ENCODE measurements around the gene GPR162.

GPR162 gene

DNA sequence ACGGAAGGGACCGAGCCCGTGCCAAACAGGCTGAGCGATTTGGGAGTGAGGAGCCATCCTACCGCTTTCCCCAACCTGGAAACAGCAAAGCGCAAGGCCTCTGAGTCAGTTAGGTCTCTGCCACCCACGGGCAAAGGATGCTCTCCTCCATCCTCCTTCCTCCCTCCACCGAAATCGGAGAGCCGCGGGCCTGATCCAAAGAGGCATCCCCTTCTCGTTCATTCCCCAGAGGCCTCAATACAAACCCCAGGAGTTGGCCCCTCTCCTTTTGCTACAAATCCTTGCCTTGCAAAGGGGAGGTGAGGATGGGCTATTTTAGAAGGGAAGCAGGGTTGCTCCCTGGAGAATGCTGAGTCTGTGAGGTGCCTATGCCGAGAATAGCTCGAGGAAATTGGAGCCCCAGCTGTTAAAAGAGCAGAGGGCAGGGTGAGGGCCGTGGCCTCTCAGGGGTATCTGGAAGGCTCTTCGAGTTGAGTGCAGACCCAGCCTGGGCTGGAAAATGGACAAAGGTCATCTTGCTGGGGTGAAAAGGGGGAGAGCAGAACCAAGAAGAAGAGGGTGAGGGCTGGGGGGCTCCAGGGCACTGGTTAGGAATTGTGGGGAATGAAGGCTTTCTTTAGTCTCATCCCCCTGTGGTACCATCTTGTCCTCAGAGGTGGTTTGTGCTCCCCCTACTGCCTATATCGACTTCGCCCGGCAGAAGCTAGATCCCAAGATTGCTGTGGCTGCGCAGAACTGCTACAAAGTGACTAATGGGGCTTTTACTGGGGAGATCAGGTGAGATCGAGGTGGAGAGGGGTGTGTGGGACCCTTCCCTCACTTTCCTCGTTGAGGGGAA, 46.8 kb downstream of the GPR162 start:
- TF ChIP-seq ZBTB7A (IDR thresholded peaks at IDR 0.05; ENCODE audit: low read depth) = 0 out of 2 replicates have a peak, but pooled peaks have one; percentile 14
- TF ChIP-seq, protein P1, sequence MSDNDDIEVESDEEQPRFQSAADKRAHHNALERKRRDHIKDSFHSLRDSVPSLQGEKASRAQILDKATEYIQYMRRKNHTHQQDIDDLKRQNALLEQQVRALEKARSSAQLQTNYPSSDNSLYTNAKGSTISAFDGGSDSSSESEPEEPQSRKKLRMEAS (IDR thresholded peaks at IDR 0.05) = no peak

DNA sequence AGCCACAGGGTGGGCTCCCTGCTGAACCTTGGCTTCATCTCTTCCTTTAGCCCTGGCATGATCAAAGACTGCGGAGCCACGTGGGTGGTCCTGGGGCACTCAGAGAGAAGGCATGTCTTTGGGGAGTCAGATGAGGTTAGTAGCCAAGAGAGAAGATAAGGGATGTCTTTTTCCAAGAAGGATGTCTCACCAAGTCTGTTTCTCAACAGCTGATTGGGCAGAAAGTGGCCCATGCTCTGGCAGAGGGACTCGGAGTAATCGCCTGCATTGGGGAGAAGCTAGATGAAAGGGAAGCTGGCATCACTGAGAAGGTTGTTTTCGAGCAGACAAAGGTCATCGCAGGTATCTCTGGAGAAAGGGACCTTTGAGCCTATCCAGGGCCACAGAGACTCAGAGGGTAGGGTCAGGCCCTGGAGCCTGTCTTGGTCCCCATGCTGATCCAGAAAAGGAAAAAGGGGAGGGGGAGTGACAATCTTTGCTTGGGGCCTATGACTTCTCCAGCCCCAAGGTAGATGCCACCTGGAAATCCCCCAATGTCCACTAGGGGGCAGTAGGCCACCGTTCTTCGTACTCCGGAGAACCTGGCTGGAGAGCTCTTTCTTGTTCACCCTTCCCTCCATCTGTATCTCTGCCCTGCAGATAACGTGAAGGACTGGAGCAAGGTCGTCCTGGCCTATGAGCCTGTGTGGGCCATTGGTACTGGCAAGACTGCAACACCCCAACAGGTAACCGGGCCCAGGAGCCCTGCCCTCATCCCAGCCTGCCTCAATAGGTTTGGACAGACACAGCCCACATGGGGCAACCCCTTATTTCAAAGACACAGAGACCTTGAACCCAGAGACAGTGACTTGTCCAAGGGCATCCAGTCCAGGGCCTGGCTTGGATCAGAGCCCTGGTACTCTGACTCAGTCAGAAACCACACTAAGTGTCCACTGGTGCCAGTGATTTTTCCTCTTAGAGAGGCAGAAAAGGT, 47.7 kb downstream of the GPR162 start:
- peak; percentile 64 for TF ChIP-seq RAD21 (IDR thresholded peaks at IDR 0.05; ENCODE audit: low read depth)
- no peak for TF ChIP-seq EGR1 (IDR thresholded peaks at IDR 0.05)

DNA sequence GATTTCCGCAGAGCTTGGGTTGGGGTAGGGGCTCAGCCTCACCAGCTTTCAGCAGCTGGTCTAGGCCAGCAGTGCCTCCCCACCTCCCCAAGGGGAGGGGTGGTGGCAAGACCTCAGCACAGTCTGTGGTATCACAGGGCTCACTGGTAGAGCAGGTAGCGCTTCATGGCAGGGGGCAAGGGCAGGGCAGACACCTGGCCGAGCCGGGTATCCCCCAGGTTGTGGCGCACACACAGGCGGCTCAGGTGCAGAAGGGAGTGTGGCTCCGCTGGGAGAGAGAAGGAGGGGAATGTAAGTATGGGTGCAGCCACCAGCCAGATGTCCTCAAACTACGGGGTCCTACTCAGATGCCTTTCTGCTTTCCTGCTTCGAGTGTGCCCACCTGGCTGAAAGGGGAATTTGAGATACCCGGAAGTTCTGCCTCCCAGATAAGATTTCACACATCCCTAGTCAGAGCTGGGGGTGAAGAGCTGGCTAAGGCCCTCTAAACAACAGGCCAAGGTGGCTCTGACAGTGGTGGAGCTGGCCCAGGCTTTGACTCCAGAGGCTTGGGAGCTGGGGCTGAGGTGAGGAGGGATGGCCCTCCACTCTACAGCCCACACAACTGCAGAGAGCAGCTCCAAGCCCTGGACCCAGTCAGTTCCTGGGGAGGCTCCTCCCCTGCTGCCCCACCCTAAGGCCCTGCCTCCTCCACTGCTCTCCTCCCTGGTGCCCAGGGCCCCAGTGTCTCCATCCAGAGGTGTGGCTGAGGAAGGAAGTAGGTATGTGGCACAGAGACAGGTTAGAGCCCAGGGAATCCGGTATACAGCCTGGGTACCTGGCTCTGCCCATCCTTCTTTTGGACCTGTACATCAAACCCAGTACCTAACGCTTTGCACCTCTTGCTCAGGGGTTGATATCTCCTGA, 49.7 kb downstream of the GPR162 start:
- TF ChIP-seq YY1 (IDR thresholded peaks at IDR 0.05; ENCODE audit: low read depth) = 0 out of 2 replicates have a peak, but pooled peaks have one; percentile 13
- TF ChIP-seq EP300 (IDR thresholded peaks at IDR 0.05; ENCODE audit: borderline replicate concordance) = no peak
- no peak for TF ChIP-seq RAD21 (IDR thresholded peaks at IDR 0.05; ENCODE audit: low read depth)
- no peak for TF ChIP-seq REST (IDR thresholded peaks at IDR 0.05; ENCODE audit: low read depth)

DNA sequence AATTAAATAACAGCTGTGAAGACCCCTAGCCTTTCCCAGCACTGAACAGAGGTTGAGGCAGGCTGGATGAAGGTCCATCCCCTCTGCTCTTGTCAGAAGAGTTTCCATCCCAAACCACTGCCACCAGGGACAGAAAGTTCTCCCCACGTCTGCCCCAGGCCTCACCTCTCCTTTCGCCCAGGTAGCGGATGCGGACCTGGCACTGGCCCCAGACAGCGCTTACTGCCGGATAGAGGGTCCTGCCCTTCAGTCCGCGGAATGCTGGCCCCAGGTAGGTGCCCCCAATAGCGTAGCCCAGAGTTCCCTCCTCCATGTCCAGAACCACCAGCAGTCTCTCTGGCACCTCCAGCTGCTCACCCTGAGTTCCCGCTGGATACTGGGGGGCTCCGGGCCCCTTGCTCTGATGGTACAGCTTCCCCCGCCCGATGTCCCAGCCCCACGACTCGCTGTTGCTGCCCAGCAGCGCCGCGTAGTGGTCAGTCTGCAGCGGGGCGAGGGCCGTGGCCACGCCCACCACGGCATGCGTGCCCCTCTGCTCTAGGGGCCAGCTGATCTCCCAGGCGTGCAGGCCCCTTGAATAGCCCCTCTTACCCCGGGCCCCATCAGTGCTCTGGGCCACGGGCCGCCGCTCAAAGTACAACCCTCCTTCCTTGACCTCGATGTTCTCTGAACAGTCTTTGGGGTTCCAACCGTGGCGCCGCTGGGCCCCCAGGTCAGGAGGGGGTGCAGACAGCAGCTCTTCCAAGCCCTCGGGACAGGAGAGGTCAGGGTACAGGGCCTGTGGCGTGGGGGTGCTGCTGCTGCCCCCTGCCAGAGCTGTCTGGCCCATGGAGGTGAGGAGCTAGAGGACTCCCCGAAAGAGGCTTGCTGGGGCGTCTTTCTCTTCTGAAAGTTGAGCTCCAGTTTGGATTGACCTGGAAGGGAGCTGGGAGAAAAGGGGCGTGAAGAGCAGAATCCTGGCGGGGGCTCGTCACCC, 50.7 kb downstream of the GPR162 start:
- TF ChIP-seq, protein P2, sequence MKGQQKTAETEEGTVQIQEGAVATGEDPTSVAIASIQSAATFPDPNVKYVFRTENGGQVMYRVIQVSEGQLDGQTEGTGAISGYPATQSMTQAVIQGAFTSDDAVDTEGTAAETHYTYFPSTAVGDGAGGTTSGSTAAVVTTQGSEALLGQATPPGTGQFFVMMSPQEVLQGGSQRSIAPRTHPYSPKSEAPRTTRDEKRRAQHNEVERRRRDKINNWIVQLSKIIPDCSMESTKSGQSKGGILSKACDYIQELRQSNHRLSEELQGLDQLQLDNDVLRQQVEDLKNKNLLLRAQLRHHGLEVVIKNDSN (IDR thresholded peaks at IDR 0.05) = peak; percentile 41; the same call in 1 of the 2 replicates
- TF ChIP-seq FOXM1 (IDR thresholded peaks at IDR 0.05; ENCODE audit: borderline replicate concordance, low read depth) (no peak), YY1 (IDR thresholded peaks at IDR 0.05; ENCODE audit: low read depth) (peak; percentile 41), RAD21 (IDR thresholded peaks at IDR 0.05; ENCODE audit: low read depth) (peak; percentile 48; the same call in 1 of the 2 replicates), ZBTB7A (IDR thresholded peaks at IDR 0.05; ENCODE audit: low read depth) (peak; percentile 87), CREB1 (IDR thresholded peaks at IDR 0.05; ENCODE audit: low read depth) (no peak), NFIC (IDR thresholded peaks at IDR 0.05) (no peak), TCF12 (IDR thresholded peaks at IDR 0.05; ENCODE audit: low read depth) (peak; percentile 43; the same call in 1 of the 2 replicates), CEBPB (IDR thresholded peaks at IDR 0.05) (no peak), EP300 (IDR thresholded peaks at IDR 0.05; ENCODE audit: borderline replicate concordance) (no peak), EGR1 (IDR thresholded peaks at IDR 0.05) (no peak), TAF1 (IDR thresholded peaks at IDR 0.05; ENCODE audit: low read depth) (no peak; the same call in 1 of the 2 replicates), TEAD4 (IDR thresholded peaks at IDR 0.05) (peak; percentile 52; the same call in 1 of the 2 replicates), REST (IDR thresholded peaks at IDR 0.05; ENCODE audit: low read depth) (no peak)
- TF ChIP-seq, protein P1 (IDR thresholded peaks at IDR 0.05) = peak; percentile 68
